Naive thymus-derived CD8-positive, alpha-beta T cell (primary cell): ENCODE data around the gene MAP10. TPM values are rescaled to one million over a fixed set of nuclear protein-coding genes. Genes with fewer than 3 reads are reported as not detected.

Experiments used
- ATAC-seq, 2 donors: fragments of 150-1000 bp; cut with Tn5 transposase in 1 of 2; sonication (Bioruptor Pico), chemical (Tn5 transposase) in 1 of 2; 1 replicate in 1 of 2; 2 replicates in 1 of 2; pipeline ENCODE4 v1.10.0; 2021; ENCODE audit warnings: mild to moderate bottlenecking in 2 of 2, moderate library complexity in 2 of 2
- POLR2A ChIA-PET: fragments of 350-600 bp; sonication (Branson Sonifier 250); formaldehyde crosslinking; loops from one replicate; lab custom pipeline; 2021; ENCODE audit warnings: antibody characterized with exemption; lab: Charles Lee
- DNase-seq, 10 donors: peaks; one replicate each; pipeline versions ENCODE4 v3.0.0 to v3.0.0-alpha.2; 2020 to 2022
- H3K27ac Mint-ChIP-seq, 10 donors: one replicate each; pipeline ENCODE4 v1.8.0; 2020 to 2022; ENCODE audit warnings: mild to moderate bottlenecking in 10 of 10, mixed read lengths in 10 of 10, moderate library complexity in 4 of 10, inconsistent platforms in 1 of 10
- H3K27me3 Mint-ChIP-seq, 5 donors: one replicate each; pipeline ENCODE4 v1.8.0; 2021 to 2022; ENCODE audit warnings: mixed read lengths in 5 of 5
- H3K36me3 Mint-ChIP-seq, 3 donors: one replicate each; pipeline ENCODE4 v1.8.0; 2020 to 2022; ENCODE audit warnings: mixed read lengths in 3 of 3, mild to moderate bottlenecking in 2 of 3, inconsistent platforms in 1 of 3
- H3K4me1 Mint-ChIP-seq, 4 donors: one replicate each; pipeline ENCODE4 v1.8.0; 2021 to 2022; ENCODE audit warnings: mixed read lengths in 4 of 4
- H3K4me3 Mint-ChIP-seq, 10 donors: one replicate each; pipeline ENCODE4 v1.8.0; 2020 to 2022; ENCODE audit warnings: mild to moderate bottlenecking in 10 of 10, mixed read lengths in 10 of 10, moderate library complexity in 6 of 10, inconsistent platforms in 1 of 10
- H3K9me3 Mint-ChIP-seq, 9 donors: one replicate each; pipeline ENCODE4 v1.8.0; 2020 to 2022; ENCODE audit warnings: mixed read lengths in 9 of 9, mild to moderate bottlenecking in 3 of 9, inconsistent platforms in 1 of 9, moderate library complexity in 1 of 9
- polyA plus RNA-seq, 3 donors: library from polyadenylated mRNA; unstranded; fragments of 300-500 nt; fragmentation: Illumina TruSeq; gene quantifications; one replicate each; pipeline ENCODE4 v1.2.3, GENCODE V29; 2021
- total RNA-seq, 8 experiments: library from RNA in 2 of 8; stranded (reverse) in 2 of 8; gene quantifications; one replicate each; pipeline ENCODE4 v1.2.3 and lab custom pipeline; 2021 to 2026

MAP10 gene
- total and polyA plus RNA-seq, 5 experiments from 2014 or later = 1.5 to 5.7 (median 2.1) TPM

DNA sequence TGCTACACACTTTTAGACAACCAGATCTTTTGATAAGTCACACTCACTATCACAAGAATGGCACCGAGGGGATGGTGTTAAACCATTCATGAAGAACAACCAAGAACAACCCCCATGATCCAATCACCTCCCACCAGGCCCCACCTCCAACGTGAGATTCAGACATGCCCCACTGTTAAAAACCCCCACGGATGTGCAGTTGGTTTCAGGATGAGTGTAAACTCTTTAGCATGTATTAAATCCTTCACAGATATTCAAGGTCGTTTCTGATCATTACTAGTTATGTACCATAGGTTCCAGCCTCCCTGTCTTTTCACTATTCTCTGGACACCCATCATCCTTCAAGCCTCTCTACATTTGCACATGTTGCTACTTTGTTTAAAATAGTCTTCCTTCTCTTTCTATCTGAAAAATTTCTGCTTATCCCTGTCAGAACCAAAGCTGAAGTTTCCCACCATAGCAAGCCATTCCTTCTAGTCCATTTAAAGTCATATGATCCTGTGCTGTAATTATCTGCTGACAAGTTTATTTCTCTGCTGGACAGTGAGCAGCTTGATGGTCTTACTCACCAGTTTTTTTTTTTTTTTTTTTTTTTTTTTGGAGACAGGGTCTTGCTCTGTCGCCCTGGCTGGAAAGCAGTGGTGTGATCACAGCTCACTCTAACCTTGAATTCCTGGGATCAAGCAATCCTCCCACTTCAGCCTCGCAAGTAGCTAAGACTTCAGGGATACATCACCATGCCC lies 36.8 kb downstream of the MAP10 start:
- no peak overlapping the region for H3K27ac Mint-ChIP-seq
- ATAC-seq (no peak), DNase-seq (no peak)
- H3K9me3 Mint-ChIP-seq = peaks cover 0 to 21% (median 10%) of the 10 kb centered on the region in 9 donors
- peaks cover 0 to 3% (median 0%) of the 10 kb centered on the region in 5 donors for H3K27me3 Mint-ChIP-seq
- peaks cover 0 to 7% (median 4%) of the 10 kb centered on the region in 3 donors for H3K36me3 Mint-ChIP-seq
- H3K4me3 Mint-ChIP-seq = no peak overlapping the region
- no peaks in the 10 kb centered on the region for H3K4me1 Mint-ChIP-seq
- POLR2A ChIA-PET = interaction anchor here (0.6 kb wide), 1 partner anchor 409 kb away, joined by 9 read pairs; no protein-coding TSS in a partner anchor

DNA sequence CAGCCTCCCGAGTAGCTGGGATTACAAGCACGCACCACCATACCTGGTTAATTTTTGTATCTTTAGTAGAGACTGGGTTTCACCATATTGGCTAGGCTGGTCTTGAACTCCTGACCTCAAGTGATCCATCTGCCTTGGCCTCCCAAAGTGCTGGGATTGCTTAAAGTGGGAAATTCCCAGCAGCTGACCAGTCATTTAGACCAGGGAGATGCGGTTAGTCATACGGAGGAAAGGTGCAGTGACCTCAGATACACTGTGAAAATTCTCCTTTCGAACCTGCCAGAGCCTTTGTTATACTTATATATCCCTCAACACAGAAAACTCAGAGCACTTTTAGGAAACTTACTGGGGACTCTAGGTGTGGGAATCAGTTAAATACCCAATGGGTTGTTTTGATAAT lies 39.6 kb downstream of the MAP10 start:
- POLR2A ChIA-PET = no interaction called here
- no peak overlapping the region for H3K4me3 Mint-ChIP-seq
- H3K27ac Mint-ChIP-seq = no peak overlapping the region
- H3K9me3 Mint-ChIP-seq = peaks cover 0 to 21% (median 9%) of the 10 kb centered on the region in 9 donors
- no peaks in the 10 kb centered on the region for H3K4me1 Mint-ChIP-seq
- H3K36me3 Mint-ChIP-seq = peaks cover 0 to 7% (median 4%) of the 10 kb centered on the region in 3 donors
- DNase-seq (no peak), ATAC-seq (no peak)
- H3K27me3 Mint-ChIP-seq = peaks cover 0 to 3% (median 0%) of the 10 kb centered on the region in 5 donors

DNA sequence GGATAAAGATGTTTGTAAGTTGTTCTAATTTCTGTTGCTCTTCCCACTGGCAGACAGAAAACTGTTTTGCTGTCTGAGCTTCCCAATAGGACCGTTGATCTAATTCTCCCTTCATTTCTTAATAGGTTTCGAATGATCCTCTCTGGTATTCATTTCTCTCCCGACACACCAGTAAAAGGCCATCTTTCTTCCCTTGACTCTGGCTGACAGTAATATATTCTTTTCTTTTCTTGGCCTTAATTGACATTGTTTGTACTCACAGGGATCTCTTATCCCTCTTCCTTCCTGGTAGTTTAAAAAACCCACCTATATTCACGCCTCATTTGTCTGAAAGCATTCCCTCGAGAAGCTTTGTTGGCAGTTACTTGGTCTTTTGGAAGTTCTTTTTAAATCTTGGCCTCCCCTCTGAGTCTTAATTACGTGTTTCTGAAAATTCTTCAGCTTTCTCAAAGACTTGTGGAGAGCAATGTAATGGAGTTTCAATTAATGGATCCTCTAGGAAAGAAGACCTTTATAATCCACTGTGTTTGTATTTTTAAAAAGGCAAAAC lies 40.3 kb downstream of the MAP10 start:
- Mint-ChIP-seq H3K36me3 (peaks cover 0 to 7% (median 3%) of the 10 kb centered on the region in 3 donors), H3K27me3 (peaks cover 0 to 3% (median 0%) of the 10 kb centered on the region in 5 donors), H3K27ac (no peak overlapping the region), H3K4me3 (no peak overlapping the region), H3K4me1 (no peaks in the 10 kb centered on the region), H3K9me3 (peaks cover 0 to 14% (median 8%) of the 10 kb centered on the region in 9 donors)
- POLR2A ChIA-PET = no interaction called here
- DNase-seq (no peak), ATAC-seq (no peak)

DNA sequence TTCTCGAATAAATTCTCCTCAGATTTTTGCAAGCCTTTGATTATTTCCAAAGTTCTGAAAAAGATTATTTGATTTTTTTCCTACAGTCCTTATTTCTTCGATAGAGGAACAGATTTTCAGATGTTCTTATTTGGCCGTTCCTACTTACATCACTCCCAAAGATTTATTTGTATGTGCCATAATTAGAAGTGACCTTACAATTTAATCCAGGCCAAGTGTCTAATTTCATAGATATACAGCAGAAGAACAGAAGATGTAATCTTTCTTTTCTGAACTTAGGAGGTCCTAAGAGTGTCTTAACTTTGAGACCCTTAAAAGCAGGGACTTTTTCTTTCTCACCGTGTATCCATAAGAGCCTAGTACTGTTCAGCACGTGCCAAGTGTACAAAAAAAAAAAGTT lies 46.3 kb downstream of the MAP10 start:
- Mint-ChIP-seq H3K27ac (no peak overlapping the region), H3K4me3 (no peak overlapping the region), H3K36me3 (no peaks in the 10 kb centered on the region), H3K27me3 (no peaks in the 10 kb centered on the region), H3K9me3 (no peaks in the 10 kb centered on the region), H3K4me1 (no peaks in the 10 kb centered on the region)
- no peak for DNase-seq
- no peak for ATAC-seq
- POLR2A ChIA-PET = no interaction called here

GRCh38 chr1:232853994-232854797 lies 49.0 kb downstream of the MAP10 start:
- no peak overlapping the region for H3K27ac Mint-ChIP-seq
- DNase-seq (no peak), ATAC-seq (no peak)
- peaks cover 0 to 2% (median 0%) of the 10 kb centered on the region in 5 donors for H3K27me3 Mint-ChIP-seq
- H3K36me3 Mint-ChIP-seq = no peaks in the 10 kb centered on the region
- POLR2A ChIA-PET = no interaction called here
- H3K9me3 Mint-ChIP-seq = no peaks in the 10 kb centered on the region
- H3K4me3 Mint-ChIP-seq = no peak overlapping the region
- H3K4me1 Mint-ChIP-seq = peaks cover 0 to 3% (median 0%) of the 10 kb centered on the region in 4 donors

DNA sequence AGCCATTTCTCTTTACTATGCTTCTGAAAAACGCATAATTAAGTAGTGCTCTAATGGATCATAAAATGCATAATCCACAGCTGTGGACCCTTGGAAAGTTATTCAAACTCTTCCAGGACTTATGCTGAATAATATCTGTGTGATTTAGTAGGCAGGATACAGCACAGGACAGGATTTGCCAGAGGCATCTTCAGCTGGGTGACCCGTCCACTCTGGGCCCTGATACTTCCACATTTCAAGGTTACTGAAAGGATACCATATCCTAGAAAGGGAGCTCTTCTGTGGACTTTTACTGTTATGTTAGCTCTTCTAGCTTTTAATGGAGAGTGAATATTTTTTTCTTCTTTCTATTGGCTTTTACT lies 49.6 kb downstream of the MAP10 start:
- H3K36me3 Mint-ChIP-seq = no peaks in the 10 kb centered on the region
- DNase-seq = no peak
- no peak overlapping the region for H3K4me3 Mint-ChIP-seq
- no peaks in the 10 kb centered on the region for H3K9me3 Mint-ChIP-seq
- peaks cover 0 to 4% (median 0%) of the 10 kb centered on the region in 4 donors for H3K4me1 Mint-ChIP-seq
- no peak for ATAC-seq
- peaks cover 0 to 2% (median 0%) of the 10 kb centered on the region in 5 donors for H3K27me3 Mint-ChIP-seq
- POLR2A ChIA-PET = no interaction called here
- no peak overlapping the region for H3K27ac Mint-ChIP-seq

GRCh38 chr1:232856541-232856940 lies 51.3 kb downstream of the MAP10 start:
- POLR2A ChIA-PET = no interaction called here
- Mint-ChIP-seq H3K9me3 (no peaks in the 10 kb centered on the region), H3K4me1 (peaks cover 0 to 6% (median 0%) of the 10 kb centered on the region in 4 donors), H3K4me3 (no peak overlapping the region), H3K27me3 (peaks cover 0 to 2% (median 0%) of the 10 kb centered on the region in 5 donors), H3K27ac (no peak overlapping the region), H3K36me3 (no peaks in the 10 kb centered on the region)
- ATAC-seq (no peak), DNase-seq (no peak)

Other genes with a start within 250 kb of the MAP10 start
- gene SIPA1L2, start 175.3 kb upstream of the MAP10 start, total RNA-seq = under 1 TPM; 0.08 to 0.16 TPM
- under 1 TPM in 1 of 3 donors, not detected in 2; 0.08 TPM for gene SIPA1L2, start 175.3 kb upstream of the MAP10 start, polyA plus RNA-seq
- 10 to 100 TPM; 15.1 to 16.6 TPM for gene NTPCR, start 145.2 kb downstream of the MAP10 start, total RNA-seq
- gene NTPCR, start 145.2 kb downstream of the MAP10 start, polyA plus RNA-seq = 10 to 100 TPM; 29.5 to 91.1 (median 37.6) TPM